Measurements from ENCODE around the gene AP5Z1. TPM values are rescaled to one million over a fixed set of nuclear protein-coding genes. Genes with fewer than 3 reads are reported as not detected.

AP5Z1 gene
- total RNA-seq, 1 donor from 2014 or later = 59.7 TPM

GRCh38 chr7:4815609-4816418 lies 40.4 kb downstream of the AP5Z1 start:
- Mint-ChIP-seq H3K4me3 (ENCODE audit: unreplicated experiment) (no peak overlapping the region), H3K27ac (ENCODE audit: unreplicated experiment) (no peak overlapping the region), H3K36me3 (ENCODE audit: low read depth) (peaks cover 7% of the 10 kb centered on the region), H3K9me3 (ENCODE audit: low read depth) (peaks cover 13% of the 10 kb centered on the region), H3K27me3 (ENCODE audit: low read depth) (no peaks in the 10 kb centered on the region), H3K4me1 (ENCODE audit: low read depth) (peaks cover 4% of the 10 kb centered on the region)
- DNase-seq (ENCODE audit: low spot score) = peak; percentile 89
- TF ChIP-seq, protein P1, sequence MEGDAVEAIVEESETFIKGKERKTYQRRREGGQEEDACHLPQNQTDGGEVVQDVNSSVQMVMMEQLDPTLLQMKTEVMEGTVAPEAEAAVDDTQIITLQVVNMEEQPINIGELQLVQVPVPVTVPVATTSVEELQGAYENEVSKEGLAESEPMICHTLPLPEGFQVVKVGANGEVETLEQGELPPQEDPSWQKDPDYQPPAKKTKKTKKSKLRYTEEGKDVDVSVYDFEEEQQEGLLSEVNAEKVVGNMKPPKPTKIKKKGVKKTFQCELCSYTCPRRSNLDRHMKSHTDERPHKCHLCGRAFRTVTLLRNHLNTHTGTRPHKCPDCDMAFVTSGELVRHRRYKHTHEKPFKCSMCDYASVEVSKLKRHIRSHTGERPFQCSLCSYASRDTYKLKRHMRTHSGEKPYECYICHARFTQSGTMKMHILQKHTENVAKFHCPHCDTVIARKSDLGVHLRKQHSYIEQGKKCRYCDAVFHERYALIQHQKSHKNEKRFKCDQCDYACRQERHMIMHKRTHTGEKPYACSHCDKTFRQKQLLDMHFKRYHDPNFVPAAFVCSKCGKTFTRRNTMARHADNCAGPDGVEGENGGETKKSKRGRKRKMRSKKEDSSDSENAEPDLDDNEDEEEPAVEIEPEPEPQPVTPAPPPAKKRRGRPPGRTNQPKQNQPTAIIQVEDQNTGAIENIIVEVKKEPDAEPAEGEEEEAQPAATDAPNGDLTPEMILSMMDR (IDR thresholded peaks at IDR 0.05) = no peak

GRCh38 chr7:4816419-4817080 lies 41.1 kb downstream of the AP5Z1 start:
- peaks cover 4% of the 10 kb centered on the region for H3K4me1 Mint-ChIP-seq (ENCODE audit: low read depth)
- DNase-seq (ENCODE audit: low spot score) = peak; percentile 88
- no peak overlapping the region for H3K27ac Mint-ChIP-seq (ENCODE audit: unreplicated experiment)
- H3K9me3 Mint-ChIP-seq (ENCODE audit: low read depth) = peaks cover 13% of the 10 kb centered on the region
- peaks cover 7% of the 10 kb centered on the region for H3K36me3 Mint-ChIP-seq (ENCODE audit: low read depth)
- H3K4me3 Mint-ChIP-seq (ENCODE audit: unreplicated experiment) = no peak overlapping the region
- TF ChIP-seq, protein P1 (IDR thresholded peaks at IDR 0.05) = no peak
- H3K27me3 Mint-ChIP-seq (ENCODE audit: low read depth) = no peaks in the 10 kb centered on the region

GRCh38 chr7:4817178-4817901 lies 41.9 kb downstream of the AP5Z1 start:
- H3K36me3 Mint-ChIP-seq (ENCODE audit: low read depth) = peaks cover 7% of the 10 kb centered on the region
- H3K27me3 Mint-ChIP-seq (ENCODE audit: low read depth) = no peaks in the 10 kb centered on the region
- H3K4me1 Mint-ChIP-seq (ENCODE audit: low read depth) = peaks cover 4% of the 10 kb centered on the region
- TF ChIP-seq, protein P1 (IDR thresholded peaks at IDR 0.05) = no peak
- no peak overlapping the region for H3K27ac Mint-ChIP-seq (ENCODE audit: unreplicated experiment)
- DNase-seq (ENCODE audit: low spot score) = no peak
- H3K9me3 Mint-ChIP-seq (ENCODE audit: low read depth) = peaks cover 13% of the 10 kb centered on the region
- H3K4me3 Mint-ChIP-seq (ENCODE audit: unreplicated experiment) = no peak overlapping the region

DNA sequence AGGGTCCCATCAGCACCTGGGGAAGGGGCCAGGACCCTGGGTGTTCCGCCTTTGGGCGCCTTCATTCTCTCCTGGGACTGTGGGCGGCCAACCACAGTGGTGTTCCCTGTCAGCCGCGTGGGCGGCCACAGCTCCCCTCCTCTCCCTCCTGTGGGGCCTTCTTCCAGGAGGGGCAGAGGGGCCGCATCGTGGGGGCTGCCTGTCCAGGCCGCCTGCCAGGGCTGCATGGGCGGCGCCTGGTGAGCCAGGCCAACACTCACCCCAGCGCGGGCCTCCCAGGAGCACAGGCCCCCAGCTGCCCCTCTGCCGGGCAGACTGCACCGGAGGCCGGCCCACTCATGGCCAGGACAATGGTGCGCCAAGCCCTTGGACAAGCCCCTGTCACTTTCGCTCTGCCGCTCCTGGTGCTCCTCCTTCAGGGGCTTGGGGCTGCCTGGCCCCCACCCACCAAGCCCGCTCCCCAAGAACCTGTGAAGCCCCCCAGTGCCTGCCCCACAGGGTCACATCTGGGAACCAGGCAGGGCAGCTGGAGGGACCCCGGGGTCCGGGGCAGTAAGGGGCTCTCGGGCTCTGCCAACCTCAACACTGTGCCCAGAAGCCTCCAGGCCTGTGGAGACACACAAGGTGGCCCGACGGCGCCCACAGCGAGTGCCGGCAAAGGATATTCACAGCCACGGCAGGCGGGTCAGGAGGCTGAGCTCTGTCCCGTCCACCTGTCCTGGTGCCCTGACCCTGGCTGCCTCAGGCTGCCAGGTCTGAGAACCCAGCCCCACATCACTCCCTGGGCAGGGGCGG lies 42.8 kb downstream of the AP5Z1 start:
- H3K27ac Mint-ChIP-seq (ENCODE audit: unreplicated experiment) = no peak overlapping the region
- peaks cover 6% of the 10 kb centered on the region for H3K9me3 Mint-ChIP-seq (ENCODE audit: low read depth)
- no peak for DNase-seq (ENCODE audit: low spot score)
- TF ChIP-seq, protein P1 (IDR thresholded peaks at IDR 0.05) = no peak
- peaks cover 2% of the 10 kb centered on the region for H3K36me3 Mint-ChIP-seq (ENCODE audit: low read depth)
- peaks cover 4% of the 10 kb centered on the region for H3K4me1 Mint-ChIP-seq (ENCODE audit: low read depth)
- H3K27me3 Mint-ChIP-seq (ENCODE audit: low read depth) = no peaks in the 10 kb centered on the region
- no peak overlapping the region for H3K4me3 Mint-ChIP-seq (ENCODE audit: unreplicated experiment)
